ENCODE data around the gene KLHL26. TPM values are rescaled to one million over a fixed set of nuclear protein-coding genes. Genes with fewer than 3 reads are reported as not detected.

KLHL26 gene
- total and polyA plus RNA-seq, 8 donors: 1.2 to 45.1 (median 4.1) TPM

DNA sequence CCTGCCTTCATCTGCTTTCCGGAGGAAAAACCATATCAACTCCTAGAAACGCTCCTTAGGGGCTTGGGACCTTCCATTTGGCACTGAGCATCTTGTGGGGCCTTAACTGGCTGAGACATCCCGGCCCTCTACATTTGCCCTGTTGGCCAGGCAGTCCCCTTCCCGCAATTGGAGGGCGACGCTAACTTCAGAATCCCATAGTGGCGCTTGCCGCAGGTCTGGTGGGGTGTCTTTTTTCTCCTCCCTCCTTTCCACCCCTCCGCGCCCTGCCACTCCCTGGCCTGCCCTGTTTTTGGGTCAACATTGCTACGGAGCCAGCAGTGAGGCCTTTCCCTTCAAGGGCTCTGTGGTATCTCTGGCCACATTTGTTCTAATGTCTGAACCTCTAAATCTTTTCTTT lies 33.1 kb downstream of the KLHL26 start:
- no peak for DNase-seq
- peak overlapping the region in 2 of 5 donors; percentile 34 to 54 for H3K27ac ChIP-seq
- 64 to 83% (median 77%) methylated on average over 11 of the region's 11 CpGs for WGBS, 5 donors
- peaks cover 21 to 63% (median 61%) of the 10 kb centered on the region in 4 donors for H3K36me3 ChIP-seq
- TF ChIP-seq, protein P1, sequence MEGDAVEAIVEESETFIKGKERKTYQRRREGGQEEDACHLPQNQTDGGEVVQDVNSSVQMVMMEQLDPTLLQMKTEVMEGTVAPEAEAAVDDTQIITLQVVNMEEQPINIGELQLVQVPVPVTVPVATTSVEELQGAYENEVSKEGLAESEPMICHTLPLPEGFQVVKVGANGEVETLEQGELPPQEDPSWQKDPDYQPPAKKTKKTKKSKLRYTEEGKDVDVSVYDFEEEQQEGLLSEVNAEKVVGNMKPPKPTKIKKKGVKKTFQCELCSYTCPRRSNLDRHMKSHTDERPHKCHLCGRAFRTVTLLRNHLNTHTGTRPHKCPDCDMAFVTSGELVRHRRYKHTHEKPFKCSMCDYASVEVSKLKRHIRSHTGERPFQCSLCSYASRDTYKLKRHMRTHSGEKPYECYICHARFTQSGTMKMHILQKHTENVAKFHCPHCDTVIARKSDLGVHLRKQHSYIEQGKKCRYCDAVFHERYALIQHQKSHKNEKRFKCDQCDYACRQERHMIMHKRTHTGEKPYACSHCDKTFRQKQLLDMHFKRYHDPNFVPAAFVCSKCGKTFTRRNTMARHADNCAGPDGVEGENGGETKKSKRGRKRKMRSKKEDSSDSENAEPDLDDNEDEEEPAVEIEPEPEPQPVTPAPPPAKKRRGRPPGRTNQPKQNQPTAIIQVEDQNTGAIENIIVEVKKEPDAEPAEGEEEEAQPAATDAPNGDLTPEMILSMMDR (IDR thresholded peaks at IDR 0.05): no peak
- no peak for TF ChIP-seq POLR2AphosphoS5 (IDR thresholded peaks at IDR 0.05)
- TF ChIP-seq POLR2A (IDR thresholded peaks at IDR 0.05): no peak
- no peak for TF ChIP-seq EP300 (IDR thresholded peaks at IDR 0.05)
- peaks cover 10 to 68% (median 24%) of the 10 kb centered on the region in 4 donors for H3K4me1 ChIP-seq
- intact Hi-C loops (cut with DNase I; ENCODE audit: low total_unique reads): no loop called here
- H3K27me3 ChIP-seq: no peaks in the 10 kb centered on the region
- H3K9me3 ChIP-seq: no peaks in the 10 kb centered on the region
- H3K4me3 ChIP-seq: no peak overlapping the region

GRCh38 chr19:18670312-18670711 lies 33.5 kb downstream of the KLHL26 start:
- Histone ChIP-seq H3K4me3 (no peak overlapping the region), H3K27ac (peak overlapping the region in 2 of 5 donors; percentile 35 to 54), H3K27me3 (no peaks in the 10 kb centered on the region), H3K9me3 (no peaks in the 10 kb centered on the region), H3K4me1 (peaks cover 10 to 65% (median 23%) of the 10 kb centered on the region in 4 donors), H3K36me3 (peaks cover 21 to 59% (median 57%) of the 10 kb centered on the region in 4 donors)
- TF ChIP-seq EP300 (IDR thresholded peaks at IDR 0.05) (no peak), POLR2A (IDR thresholded peaks at IDR 0.05) (no peak), POLR2AphosphoS5 (IDR thresholded peaks at IDR 0.05) (no peak)
- TF ChIP-seq, protein P1 (IDR thresholded peaks at IDR 0.05): no peak
- intact Hi-C loops (cut with DNase I; ENCODE audit: low total_unique reads): no loop called here
- 83 to 91% (median 86%) methylated on average over 13 of the region's 13 CpGs for WGBS, 5 donors
- no peak for DNase-seq

- H3K27ac ChIP-seq: peak overlapping the region in 2 of 5 donors; percentile 35 to 55
- H3K27me3 ChIP-seq: no peaks in the 10 kb centered on the region
- peaks cover 21 to 48% (median 45%) of the 10 kb centered on the region in 4 donors for H3K36me3 ChIP-seq
- no peak for DNase-seq
- H3K4me1 ChIP-seq: peaks cover 10 to 54% (median 21%) of the 10 kb centered on the region in 4 donors
- intact Hi-C loops (cut with DNase I; ENCODE audit: low total_unique reads): no loop called here
- no peak overlapping the region for H3K4me3 ChIP-seq
- no peaks in the 10 kb centered on the region for H3K9me3 ChIP-seq
- 79 to 92% (median 87%) methylated on average over 35 of the region's 35 CpGs for WGBS, 5 donors
- no peak for TF ChIP-seq EP300 (IDR thresholded peaks at IDR 0.05)
- TF ChIP-seq POLR2AphosphoS5 (IDR thresholded peaks at IDR 0.05): no peak
- TF ChIP-seq, protein P1 (IDR thresholded peaks at IDR 0.05): no peak
Measured at GRCh38 chr19:18671303-18672043, 34.6 kb downstream of the KLHL26 start.

- peaks cover 10 to 52% (median 21%) of the 10 kb centered on the region in 4 donors for H3K4me1 ChIP-seq
- intact Hi-C loops (cut with DNase I; ENCODE audit: low total_unique reads): no loop called here
- no peaks in the 10 kb centered on the region for H3K27me3 ChIP-seq
- no peaks in the 10 kb centered on the region for H3K9me3 ChIP-seq
- no peak overlapping the region for H3K4me3 ChIP-seq
- DNase-seq: no peak
- 52 to 71% (median 60%) methylated on average over 3 to 24 of the region's 24 CpGs for WGBS, 5 donors
- TF ChIP-seq POLR2A (IDR thresholded peaks at IDR 0.05): no peak
- TF ChIP-seq POLR2AphosphoS5 (IDR thresholded peaks at IDR 0.05): no peak
- no peak for TF ChIP-seq EP300 (IDR thresholded peaks at IDR 0.05)
- TF ChIP-seq, protein P1 (IDR thresholded peaks at IDR 0.05): no peak
- peak overlapping the region in 3 of 5 donors; percentile 10 to 55 (median 22) for H3K27ac ChIP-seq
- H3K36me3 ChIP-seq: peaks cover 21 to 42% (median 41%) of the 10 kb centered on the region in 4 donors
Measured at GRCh38 chr19:18672044-18672451, 35.2 kb downstream of the KLHL26 start.
